Transverse colon (tissue), 4 donors: ENCODE results near the gene PCNX2. TPM values are rescaled to one million over a fixed set of nuclear protein-coding genes. Genes with fewer than 3 reads are reported as not detected.

ENCODE experiments used
- DNase-seq: peaks from one replicate; pipeline ENCODE4 v3.0.0-alpha.2; 2019
- H3K27ac ChIP-seq, 4 donors: fragments of 200-600 bp; sonication (generic); 2 replicates each; pipeline ENCODE4 v1.5.1; 2016 to 2018; ENCODE audit warnings: inconsistent platforms in 4 of 4
- H3K27me3 ChIP-seq: fragments of 200-600 bp; sonication (generic); 2 replicates; pipeline ENCODE4 v1.5.1; 2017; ENCODE audit warnings: inconsistent platforms
- H3K36me3 ChIP-seq, 4 donors: fragments of 200-600 bp; sonication (generic); 2 replicates each; pipeline ENCODE4 v1.5.1; 2017 to 2019; ENCODE audit warnings: inconsistent platforms in 4 of 4
- H3K4me1 ChIP-seq, 4 donors: fragments of 200-600 bp; sonication (generic); 2 replicates each; pipeline ENCODE4 v1.5.1; 2017 to 2020; ENCODE audit warnings: inconsistent platforms in 4 of 4
- H3K4me3 ChIP-seq, 4 donors: fragments of 200-600 bp; sonication (generic); 1 replicate in 1 of 4; 2 replicates in 3 of 4; pipeline versions ENCODE4 v1.5.1 to v1.6.1; 2017 to 2019; ENCODE audit warnings: inconsistent platforms in 4 of 4
- H3K9me3 ChIP-seq, 2 donors: fragments of 200-600 bp; sonication (generic); 2 replicates each; pipeline ENCODE4 v1.5.1; 2017 to 2019; ENCODE audit warnings: inconsistent platforms in 2 of 2
- EP300 ChIP-seq: sonication (generic); formaldehyde crosslinking; IDR thresholded peaks from one replicate; pipeline ENCODE4 v1.6.1; 2017; ENCODE audit warnings: antibody characterized with exemption, low read depth
- POLR2A ChIP-seq: fragments of 450-650 bp; IDR thresholded peaks from one replicate; pipeline ENCODE4 v1.6.1; 2016; ENCODE audit warnings: antibody characterized with exemption, mild to moderate bottlenecking, moderate library complexity
- POLR2AphosphoS5 ChIP-seq, 3 donors: sonication (generic); formaldehyde crosslinking; IDR thresholded peaks; one replicate each; pipeline ENCODE4 v1.6.1; 2016; ENCODE audit warnings: antibody characterized with exemption in 3 of 3
- WGBS, 2 donors: methylation state at CpG; one replicate each; pipeline ENCODE4 v1.1.5; 2018; ENCODE audit warnings: low coverage in 1 of 2; 5-methylcytosine and 5-hydroxymethylcytosine counted together
- in situ Hi-C, 4 donors: fragments of 200-750 bp; cut with MboI; loops; one replicate each; pipeline versions ENCODE4 v1.15.0 to v1.15.1; 2017; ENCODE audit warnings: low sequenced_read_pairs in 3 of 4, low pct_ligation_motif_present in 1 of 4, low pct_unique_long_range_greater_than_20kb in 1 of 4
- intact Hi-C: fragments of 100-400 bp; cut with DNase I; formaldehyde crosslinking; loops from one replicate; pipeline ENCODE4 v1.15.1; 2023; ENCODE audit warnings: low total_unique reads
- total RNA-seq, 4 donors: library from RNA; depleted of rRNA; stranded (reverse); fragments of >200 nt; gene quantifications; one replicate each; pipeline ENCODE4 v1.1.0, GENCODE V29; 2016
- TF ChIP-seq, protein P1 (sequence below), 5 experiments: fragments of 200-600 bp in 3 of 5; fragments of 450-650 bp in 2 of 5; sonication (generic) in 3 of 5; IDR thresholded peaks; 1 replicate in 2 of 5; 2 replicates in 3 of 5; pipeline ENCODE4 v1.5.1; 2016 to 2017; ENCODE audit warnings: antibody characterized with exemption in 5 of 5, inconsistent platforms in 3 of 5, mild to moderate bottlenecking in 2 of 5, moderate library complexity in 1 of 5

The PCNX2 gene
- total RNA-seq, 4 donors from 2014 or later: 6.8 to 518 (median 11.8) TPM

DNA sequence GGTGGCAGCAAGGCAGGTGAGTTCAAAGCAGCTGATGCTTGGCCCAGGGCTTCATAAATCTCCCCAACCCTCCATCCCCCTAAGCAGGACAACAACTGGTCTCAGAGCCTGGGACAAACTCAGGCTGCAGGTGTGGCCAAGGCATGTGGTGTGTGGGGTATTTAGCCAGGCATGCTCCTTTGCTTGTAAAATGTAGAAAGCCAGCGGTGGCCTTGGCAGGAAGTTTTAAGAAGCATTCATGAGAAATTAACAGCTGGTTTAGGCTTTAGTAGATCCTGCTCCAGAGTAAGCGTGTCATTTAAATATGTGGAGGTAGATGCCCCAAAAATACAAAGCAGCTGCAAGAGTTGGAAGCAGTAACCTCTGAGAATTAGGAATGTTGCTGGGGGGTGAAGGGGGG, 300.3 kb downstream of the PCNX2 start:
- no peak for DNase-seq
- Histone ChIP-seq H3K9me3 (peaks cover 0 to 4% of the 10 kb centered on the region in 2 donors), H3K27me3 (no peaks in the 10 kb centered on the region), H3K4me3 (no peak overlapping the region), H3K27ac (no peak overlapping the region), H3K36me3 (no peaks in the 10 kb centered on the region), H3K4me1 (no peaks in the 10 kb centered on the region)
- in situ Hi-C loops (no loop called here), intact Hi-C loops (no loop called here)
- no peak for TF ChIP-seq POLR2AphosphoS5 (IDR thresholded peaks at IDR 0.05)
- no peak for TF ChIP-seq EP300
- WGBS, 2 donors: 81 to 100% methylated on average over 2 of the region's 2 CpGs

DNA sequence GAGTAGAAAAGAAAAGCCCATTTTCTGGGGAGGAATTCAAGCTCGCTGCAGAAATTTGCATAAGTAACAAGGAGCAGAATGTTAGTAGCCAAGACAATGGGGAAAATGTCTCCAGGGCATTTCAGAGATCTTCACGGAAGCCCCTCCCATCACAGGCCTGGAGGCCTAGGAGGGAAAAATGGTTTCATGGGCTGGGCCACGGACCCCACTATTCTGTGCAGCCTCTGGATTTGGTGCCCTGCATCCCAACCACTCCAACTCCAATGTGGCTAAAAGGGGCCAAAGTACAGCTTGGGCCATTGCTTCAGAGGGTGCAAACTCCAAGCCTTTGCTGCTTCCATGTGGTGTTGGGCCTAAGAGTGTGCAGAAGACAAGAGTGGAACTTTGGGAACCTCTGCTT, 302.0 kb downstream of the PCNX2 start:
- intact Hi-C loops: no loop called here
- no peaks in the 10 kb centered on the region for H3K4me1 ChIP-seq
- no peaks in the 10 kb centered on the region for H3K36me3 ChIP-seq
- in situ Hi-C loops: no loop called here
- H3K9me3 ChIP-seq: peaks cover 0 to 4% of the 10 kb centered on the region in 2 donors
- no peak for DNase-seq
- H3K27ac ChIP-seq: no peak overlapping the region
- no peak overlapping the region for H3K4me3 ChIP-seq
- no peaks in the 10 kb centered on the region for H3K27me3 ChIP-seq
- WGBS, 2 donors: 98 to 100% methylated on average over 3 of the region's 3 CpGs
- no peak for TF ChIP-seq POLR2A
- TF ChIP-seq, protein P1, sequence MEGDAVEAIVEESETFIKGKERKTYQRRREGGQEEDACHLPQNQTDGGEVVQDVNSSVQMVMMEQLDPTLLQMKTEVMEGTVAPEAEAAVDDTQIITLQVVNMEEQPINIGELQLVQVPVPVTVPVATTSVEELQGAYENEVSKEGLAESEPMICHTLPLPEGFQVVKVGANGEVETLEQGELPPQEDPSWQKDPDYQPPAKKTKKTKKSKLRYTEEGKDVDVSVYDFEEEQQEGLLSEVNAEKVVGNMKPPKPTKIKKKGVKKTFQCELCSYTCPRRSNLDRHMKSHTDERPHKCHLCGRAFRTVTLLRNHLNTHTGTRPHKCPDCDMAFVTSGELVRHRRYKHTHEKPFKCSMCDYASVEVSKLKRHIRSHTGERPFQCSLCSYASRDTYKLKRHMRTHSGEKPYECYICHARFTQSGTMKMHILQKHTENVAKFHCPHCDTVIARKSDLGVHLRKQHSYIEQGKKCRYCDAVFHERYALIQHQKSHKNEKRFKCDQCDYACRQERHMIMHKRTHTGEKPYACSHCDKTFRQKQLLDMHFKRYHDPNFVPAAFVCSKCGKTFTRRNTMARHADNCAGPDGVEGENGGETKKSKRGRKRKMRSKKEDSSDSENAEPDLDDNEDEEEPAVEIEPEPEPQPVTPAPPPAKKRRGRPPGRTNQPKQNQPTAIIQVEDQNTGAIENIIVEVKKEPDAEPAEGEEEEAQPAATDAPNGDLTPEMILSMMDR (IDR thresholded peaks at IDR 0.05): no peak
- no peak for TF ChIP-seq POLR2AphosphoS5 (IDR thresholded peaks at IDR 0.05)
- no peak for TF ChIP-seq EP300

DNA sequence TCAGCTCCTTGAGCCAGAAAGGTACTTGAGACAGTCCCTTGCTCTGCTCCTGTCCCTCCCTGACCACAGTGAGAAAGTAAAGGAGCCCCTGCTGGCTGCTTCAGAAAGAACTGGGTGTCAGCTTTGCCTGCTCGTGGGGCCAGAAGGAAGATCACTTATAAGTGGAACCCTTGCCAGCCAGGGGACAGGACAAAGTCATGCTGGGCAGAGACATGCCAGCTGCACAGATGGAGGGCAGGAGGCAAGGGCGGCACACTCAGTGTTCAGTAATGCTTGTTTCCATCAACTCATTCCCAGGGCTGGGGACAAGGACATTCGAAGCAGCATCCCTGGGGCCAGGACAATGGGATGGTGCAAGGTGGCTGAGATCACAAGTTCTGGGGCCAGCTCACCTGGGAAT, 303.3 kb downstream of the PCNX2 start:
- WGBS, 2 donors: 93% methylated on average over 3 of the region's 3 CpGs; no CpG with 5 or more reads in 1 of the 2 donors
- intact Hi-C loops: no loop called here
- in situ Hi-C loops: no loop called here
- Histone ChIP-seq H3K9me3 (peaks cover 0 to 4% of the 10 kb centered on the region in 2 donors), H3K4me3 (no peak overlapping the region), H3K27ac (no peak overlapping the region), H3K27me3 (no peaks in the 10 kb centered on the region), H3K4me1 (no peaks in the 10 kb centered on the region), H3K36me3 (no peaks in the 10 kb centered on the region)
- TF ChIP-seq EP300 (no peak), POLR2A (no peak), POLR2AphosphoS5 (IDR thresholded peaks at IDR 0.05) (no peak)
- TF ChIP-seq, protein P1 (IDR thresholded peaks at IDR 0.05): no peak
- DNase-seq: no peak

DNA sequence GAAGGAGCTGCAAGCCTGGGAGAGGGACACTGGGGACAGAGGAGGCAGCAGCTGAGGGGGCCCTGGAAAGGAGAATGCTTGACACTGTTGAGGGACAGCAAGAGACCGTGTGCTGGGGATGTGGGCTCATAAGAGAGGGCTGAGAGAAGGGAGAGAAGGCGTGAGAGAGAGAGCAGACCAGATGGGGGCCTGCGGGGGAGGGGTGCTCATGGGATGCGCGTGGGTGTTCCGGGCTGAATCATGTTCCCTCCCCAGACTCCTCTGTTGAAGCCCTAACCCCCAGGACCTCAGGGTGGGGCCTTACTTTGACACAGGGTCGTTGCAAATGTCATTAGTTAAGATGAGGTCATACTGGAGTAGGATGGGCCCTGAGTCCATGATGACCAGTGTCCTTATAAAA, 304.3 kb downstream of the PCNX2 start:
- Histone ChIP-seq H3K36me3 (no peaks in the 10 kb centered on the region), H3K27me3 (no peaks in the 10 kb centered on the region), H3K4me1 (no peaks in the 10 kb centered on the region), H3K9me3 (peaks cover 0 to 4% of the 10 kb centered on the region in 2 donors), H3K4me3 (no peak overlapping the region), H3K27ac (no peak overlapping the region)
- intact Hi-C loops: no loop called here
- in situ Hi-C loops: no loop called here
- DNase-seq: no peak
- 89% methylated on average over 7 of the region's 7 CpGs; no CpG with 5 or more reads in 1 of the 2 donors for WGBS, 2 donors
- TF ChIP-seq, protein P1 (IDR thresholded peaks at IDR 0.05): no peak
- TF ChIP-seq POLR2AphosphoS5 (IDR thresholded peaks at IDR 0.05): no peak
- TF ChIP-seq EP300: no peak
- no peak for TF ChIP-seq POLR2A
